ENCODE data around the gene RBFOX2. TPM values are rescaled to one million over a fixed set of nuclear protein-coding genes. Genes with fewer than 3 reads are reported as not detected.
A peak's percentile ranks its signal among the peaks of the same experiment; 100 is the strongest.

Gene RBFOX2
- total and polyA plus RNA-seq, 2 of the 13 experiments (the other 11 are each of a cell fraction or from before 2014, with no cell fraction given): 37.3 to 40.4 TPM

DNA sequence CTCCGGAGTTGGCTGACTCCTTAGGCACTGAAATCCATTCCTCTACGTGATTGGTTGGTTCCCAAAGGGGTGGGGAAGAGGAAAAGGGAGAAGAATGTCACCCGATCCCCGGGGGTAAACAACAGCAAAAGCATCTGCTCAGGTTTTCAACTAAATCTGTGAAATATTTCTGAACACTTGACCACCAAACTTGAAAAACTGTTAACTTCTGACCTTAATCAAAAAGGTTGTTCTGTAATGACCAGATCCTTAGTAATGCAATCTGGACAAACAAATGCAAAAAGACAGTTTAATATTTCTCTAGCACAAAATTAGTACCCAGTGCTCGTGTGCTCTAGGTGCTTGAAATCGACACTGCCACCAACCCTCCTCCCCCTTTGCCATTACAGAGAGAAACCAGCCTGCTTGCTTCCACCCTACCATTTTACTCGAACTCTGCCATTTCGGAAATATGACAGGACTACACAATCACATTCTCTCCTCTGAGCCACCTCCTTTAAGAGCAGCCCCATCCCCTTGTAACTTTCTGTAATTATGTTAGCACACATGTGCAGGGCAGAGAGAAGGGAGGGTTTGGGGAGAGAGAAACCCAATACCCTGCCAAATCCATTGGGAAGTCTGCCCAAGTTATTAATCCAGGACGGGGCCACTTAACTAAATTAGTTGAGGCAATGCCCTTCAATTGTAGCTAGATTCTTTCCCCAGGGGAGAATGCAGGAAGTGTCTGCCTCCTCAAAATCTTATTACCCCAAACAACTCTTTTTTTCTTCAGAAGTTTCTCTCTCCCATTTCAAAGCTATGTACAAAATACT, 113.8 kb downstream of the RBFOX2 start (continued):
- TF ChIP-seq ZNF484 (CRISPR knock-in tag; IDR thresholded peaks at IDR 0.05; ENCODE audit: borderline replicate concordance, low read depth) (no peak), SKI (IDR thresholded peaks at IDR 0.05; ENCODE audit: partially characterized antibody) (no peak), YY1 (IDR thresholded peaks at IDR 0.05; ENCODE audit: insufficient read depth, insufficient replicate concordance, low read depth, low read length) (peak; percentile 9), ZNF224 (CRISPR knock-in tag; IDR thresholded peaks at IDR 0.05) (no peak), ZFP41 (CRISPR knock-in tag; IDR thresholded peaks at IDR 0.05; ENCODE audit: borderline replicate concordance) (no peak), FOXC1 (CRISPR knock-in tag; IDR thresholded peaks at IDR 0.05; ENCODE audit: borderline replicate concordance) (no peak), MBNL3 (CRISPR knock-in tag; conservative IDR thresholded peaks at IDR 0.05) (no peak), ZBTB42 (CRISPR knock-in tag; IDR thresholded peaks at IDR 0.05) (no peak), TBX3 (IDR thresholded peaks at IDR 0.05; ENCODE audit: borderline replicate concordance) (no peak), GTF3A (CRISPR knock-in tag; conservative IDR thresholded peaks at IDR 0.05) (no peak)
- TF ChIP-seq, protein P1, sequence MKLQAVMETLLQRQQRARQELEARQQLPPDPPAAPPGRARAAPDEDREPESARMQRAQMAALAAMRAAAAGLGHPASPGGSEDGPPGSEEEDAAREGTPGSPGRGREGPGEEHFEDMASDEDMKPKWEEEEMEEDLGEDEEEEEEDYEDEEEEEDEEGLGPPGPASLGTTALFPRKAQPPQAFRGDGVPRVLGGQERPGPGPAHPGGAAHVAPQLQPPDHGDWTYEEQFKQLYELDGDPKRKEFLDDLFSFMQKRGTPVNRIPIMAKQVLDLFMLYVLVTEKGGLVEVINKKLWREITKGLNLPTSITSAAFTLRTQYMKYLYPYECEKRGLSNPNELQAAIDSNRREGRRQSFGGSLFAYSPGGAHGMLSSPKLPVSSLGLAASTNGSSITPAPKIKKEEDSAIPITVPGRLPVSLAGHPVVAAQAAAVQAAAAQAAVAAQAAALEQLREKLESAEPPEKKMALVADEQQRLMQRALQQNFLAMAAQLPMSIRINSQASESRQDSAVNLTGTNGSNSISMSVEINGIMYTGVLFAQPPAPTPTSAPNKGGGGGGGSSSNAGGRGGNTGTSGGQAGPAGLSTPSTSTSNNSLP (IDR thresholded peaks at IDR 0.05; ENCODE audit: low read depth, low read length): no peak
- TF ChIP-seq, protein P2, sequence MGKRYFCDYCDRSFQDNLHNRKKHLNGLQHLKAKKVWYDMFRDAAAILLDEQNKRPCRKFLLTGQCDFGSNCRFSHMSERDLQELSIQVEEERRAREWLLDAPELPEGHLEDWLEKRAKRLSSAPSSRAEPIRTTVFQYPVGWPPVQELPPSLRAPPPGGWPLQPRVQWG (CRISPR knock-in tag; IDR thresholded peaks at IDR 0.05; ENCODE audit: borderline replicate concordance, low read depth): no peak
- TF ChIP-seq, protein P3, sequence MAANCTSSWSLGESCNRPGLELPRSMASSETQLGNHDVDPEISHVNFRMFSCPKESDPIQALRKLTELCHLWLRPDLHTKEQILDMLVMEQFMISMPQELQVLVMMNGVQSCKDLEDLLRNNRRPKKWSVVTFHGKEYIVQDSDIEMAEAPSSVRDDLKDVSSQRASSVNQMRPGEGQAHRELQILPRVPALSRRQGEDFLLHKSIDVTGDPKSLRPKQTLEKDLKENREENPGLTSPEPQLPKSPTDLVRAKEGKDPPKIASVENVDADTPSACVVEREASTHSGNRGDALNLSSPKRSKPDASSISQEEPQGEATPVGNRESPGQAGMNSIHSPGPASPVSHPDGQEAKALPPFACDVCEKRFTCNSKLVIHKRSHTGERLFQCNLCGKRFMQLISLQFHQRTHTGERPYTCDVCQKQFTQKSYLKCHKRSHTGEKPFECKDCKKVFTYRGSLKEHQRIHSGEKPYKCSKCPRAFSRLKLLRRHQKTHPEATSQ (CRISPR knock-in tag; IDR thresholded peaks at IDR 0.05; ENCODE audit: borderline replicate concordance): no peak
- TF ChIP-seq, protein P4, sequence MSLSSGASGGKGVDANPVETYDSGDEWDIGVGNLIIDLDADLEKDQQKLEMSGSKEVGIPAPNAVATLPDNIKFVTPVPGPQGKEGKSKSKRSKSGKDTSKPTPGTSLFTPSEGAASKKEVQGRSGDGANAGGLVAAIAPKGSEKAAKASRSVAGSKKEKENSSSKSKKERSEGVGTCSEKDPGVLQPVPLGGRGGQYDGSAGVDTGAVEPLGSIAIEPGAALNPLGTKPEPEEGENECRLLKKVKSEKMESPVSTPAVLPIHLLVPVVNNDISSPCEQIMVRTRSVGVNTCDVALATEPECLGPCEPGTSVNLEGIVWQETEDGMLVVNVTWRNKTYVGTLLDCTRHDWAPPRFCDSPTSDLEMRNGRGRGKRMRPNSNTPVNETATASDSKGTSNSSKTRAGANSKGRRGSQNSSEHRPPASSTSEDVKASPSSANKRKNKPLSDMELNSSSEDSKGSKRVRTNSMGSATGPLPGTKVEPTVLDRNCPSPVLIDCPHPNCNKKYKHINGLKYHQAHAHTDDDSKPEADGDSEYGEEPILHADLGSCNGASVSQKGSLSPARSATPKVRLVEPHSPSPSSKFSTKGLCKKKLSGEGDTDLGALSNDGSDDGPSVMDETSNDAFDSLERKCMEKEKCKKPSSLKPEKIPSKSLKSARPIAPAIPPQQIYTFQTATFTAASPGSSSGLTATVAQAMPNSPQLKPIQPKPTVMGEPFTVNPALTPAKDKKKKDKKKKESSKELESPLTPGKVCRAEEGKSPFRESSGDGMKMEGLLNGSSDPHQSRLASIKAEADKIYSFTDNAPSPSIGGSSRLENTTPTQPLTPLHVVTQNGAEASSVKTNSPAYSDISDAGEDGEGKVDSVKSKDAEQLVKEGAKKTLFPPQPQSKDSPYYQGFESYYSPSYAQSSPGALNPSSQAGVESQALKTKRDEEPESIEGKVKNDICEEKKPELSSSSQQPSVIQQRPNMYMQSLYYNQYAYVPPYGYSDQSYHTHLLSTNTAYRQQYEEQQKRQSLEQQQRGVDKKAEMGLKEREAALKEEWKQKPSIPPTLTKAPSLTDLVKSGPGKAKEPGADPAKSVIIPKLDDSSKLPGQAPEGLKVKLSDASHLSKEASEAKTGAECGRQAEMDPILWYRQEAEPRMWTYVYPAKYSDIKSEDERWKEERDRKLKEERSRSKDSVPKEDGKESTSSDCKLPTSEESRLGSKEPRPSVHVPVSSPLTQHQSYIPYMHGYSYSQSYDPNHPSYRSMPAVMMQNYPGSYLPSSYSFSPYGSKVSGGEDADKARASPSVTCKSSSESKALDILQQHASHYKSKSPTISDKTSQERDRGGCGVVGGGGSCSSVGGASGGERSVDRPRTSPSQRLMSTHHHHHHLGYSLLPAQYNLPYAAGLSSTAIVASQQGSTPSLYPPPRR (CRISPR knock-in tag; IDR thresholded peaks at IDR 0.05; ENCODE audit: borderline replicate concordance): no peak
- TF ChIP-seq, protein P5, sequence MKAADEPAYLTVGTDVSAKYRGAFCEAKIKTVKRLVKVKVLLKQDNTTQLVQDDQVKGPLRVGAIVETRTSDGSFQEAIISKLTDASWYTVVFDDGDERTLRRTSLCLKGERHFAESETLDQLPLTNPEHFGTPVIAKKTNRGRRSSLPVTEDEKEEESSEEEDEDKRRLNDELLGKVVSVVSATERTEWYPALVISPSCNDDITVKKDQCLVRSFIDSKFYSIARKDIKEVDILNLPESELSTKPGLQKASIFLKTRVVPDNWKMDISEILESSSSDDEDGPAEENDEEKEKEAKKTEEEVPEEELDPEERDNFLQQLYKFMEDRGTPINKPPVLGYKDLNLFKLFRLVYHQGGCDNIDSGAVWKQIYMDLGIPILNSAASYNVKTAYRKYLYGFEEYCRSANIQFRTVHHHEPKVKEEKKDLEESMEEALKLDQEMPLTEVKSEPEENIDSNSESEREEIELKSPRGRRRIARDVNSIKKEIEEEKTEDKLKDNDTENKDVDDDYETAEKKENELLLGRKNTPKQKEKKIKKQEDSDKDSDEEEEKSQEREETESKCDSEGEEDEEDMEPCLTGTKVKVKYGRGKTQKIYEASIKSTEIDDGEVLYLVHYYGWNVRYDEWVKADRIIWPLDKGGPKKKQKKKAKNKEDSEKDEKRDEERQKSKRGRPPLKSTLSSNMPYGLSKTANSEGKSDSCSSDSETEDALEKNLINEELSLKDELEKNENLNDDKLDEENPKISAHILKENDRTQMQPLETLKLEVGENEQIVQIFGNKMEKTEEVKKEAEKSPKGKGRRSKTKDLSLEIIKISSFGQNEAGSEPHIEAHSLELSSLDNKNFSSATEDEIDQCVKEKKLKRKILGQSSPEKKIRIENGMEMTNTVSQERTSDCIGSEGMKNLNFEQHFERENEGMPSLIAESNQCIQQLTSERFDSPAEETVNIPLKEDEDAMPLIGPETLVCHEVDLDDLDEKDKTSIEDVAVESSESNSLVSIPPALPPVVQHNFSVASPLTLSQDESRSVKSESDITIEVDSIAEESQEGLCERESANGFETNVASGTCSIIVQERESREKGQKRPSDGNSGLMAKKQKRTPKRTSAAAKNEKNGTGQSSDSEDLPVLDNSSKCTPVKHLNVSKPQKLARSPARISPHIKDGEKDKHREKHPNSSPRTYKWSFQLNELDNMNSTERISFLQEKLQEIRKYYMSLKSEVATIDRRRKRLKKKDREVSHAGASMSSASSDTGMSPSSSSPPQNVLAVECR (CRISPR knock-in tag; IDR thresholded peaks at IDR 0.05; ENCODE audit: borderline replicate concordance): peak; percentile 47; the same call in 1 of the 2 replicates
